GM21786 (cell line): ENCODE measurements around the gene KLHL17.
"Not testable (repeated sequence)": the region's sequence is repeated elsewhere in the genome, so short reads cannot be mapped to it uniquely, and the experiment has no call there.

Experiments used
- ATAC-seq: cut with Tn5 transposase; IDR thresholded peaks from one replicate; pipeline ENCODE4 v1.9.1; 2021; ENCODE audit not compliant: unreplicated experiment

Gene KLHL17

DNA sequence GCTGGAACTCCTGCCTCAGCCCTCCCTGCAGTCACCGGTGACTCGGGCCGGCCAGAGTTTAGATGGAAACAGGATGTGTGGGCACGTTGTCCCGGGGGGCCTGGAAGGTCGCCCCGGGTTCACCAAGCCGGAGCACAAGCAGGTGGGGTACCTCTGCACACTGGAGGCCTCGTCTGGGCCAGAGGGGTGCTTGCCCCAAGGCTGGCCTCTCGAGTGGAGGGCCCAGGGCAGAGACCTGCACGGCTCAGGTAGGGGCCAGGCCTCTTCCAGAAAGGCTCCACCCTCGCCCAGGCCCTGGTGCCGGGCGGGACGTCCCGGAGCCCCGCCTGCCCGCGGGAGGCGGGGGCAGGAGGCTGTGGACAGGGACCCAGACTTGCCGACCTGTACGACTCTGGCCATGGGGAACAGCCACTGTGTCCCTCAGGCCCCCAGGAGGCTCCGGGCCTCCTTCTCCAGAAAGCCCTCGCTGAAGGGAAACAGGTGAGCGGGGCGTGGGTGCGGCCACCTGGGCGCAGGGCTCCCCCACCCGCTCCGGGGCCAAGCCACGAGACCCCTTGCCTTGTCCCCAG lies 5.8 kb downstream of the KLHL17 start, which contains the start of gene PLEKHN1:
Gene PLEKHN1, plus strand, starts transcription at position 348 of the 569 bp plus-strand sequence. Its CDS starts 50 bp downstream, at position 398.
- ATAC-seq: peak; percentile 29

DNA sequence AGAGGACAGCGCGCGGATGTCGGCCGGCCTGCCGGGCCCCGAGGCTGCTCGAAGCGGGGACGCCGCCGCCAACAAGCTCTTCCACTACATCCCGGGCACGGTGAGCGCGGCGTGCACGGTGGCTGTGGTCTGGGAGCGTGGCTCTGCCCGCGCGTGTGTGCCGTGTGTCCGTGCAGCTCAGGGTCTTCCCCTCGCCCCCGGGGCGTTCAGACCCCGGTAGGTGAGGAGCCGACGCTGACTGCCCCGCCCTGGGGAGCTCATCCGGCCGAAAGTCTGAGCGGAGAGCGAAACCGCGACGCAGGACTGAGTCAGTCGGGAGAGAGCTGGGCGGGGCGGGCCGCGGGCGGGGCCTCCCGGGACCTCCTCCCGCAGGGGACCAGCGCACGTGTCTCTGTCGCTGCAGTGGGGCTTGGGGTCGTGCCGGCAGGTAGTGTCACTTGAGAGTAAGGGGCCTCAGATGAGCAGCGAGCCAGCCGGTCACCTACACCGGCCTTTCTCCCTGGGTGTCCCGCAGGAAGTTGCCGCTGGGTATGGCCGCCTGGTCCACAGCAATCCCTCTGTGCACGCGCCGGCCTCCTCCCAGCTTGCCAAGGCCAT lies 6.4 kb downstream of the KLHL17 start:
- ATAC-seq: peak; percentile 63

DNA sequence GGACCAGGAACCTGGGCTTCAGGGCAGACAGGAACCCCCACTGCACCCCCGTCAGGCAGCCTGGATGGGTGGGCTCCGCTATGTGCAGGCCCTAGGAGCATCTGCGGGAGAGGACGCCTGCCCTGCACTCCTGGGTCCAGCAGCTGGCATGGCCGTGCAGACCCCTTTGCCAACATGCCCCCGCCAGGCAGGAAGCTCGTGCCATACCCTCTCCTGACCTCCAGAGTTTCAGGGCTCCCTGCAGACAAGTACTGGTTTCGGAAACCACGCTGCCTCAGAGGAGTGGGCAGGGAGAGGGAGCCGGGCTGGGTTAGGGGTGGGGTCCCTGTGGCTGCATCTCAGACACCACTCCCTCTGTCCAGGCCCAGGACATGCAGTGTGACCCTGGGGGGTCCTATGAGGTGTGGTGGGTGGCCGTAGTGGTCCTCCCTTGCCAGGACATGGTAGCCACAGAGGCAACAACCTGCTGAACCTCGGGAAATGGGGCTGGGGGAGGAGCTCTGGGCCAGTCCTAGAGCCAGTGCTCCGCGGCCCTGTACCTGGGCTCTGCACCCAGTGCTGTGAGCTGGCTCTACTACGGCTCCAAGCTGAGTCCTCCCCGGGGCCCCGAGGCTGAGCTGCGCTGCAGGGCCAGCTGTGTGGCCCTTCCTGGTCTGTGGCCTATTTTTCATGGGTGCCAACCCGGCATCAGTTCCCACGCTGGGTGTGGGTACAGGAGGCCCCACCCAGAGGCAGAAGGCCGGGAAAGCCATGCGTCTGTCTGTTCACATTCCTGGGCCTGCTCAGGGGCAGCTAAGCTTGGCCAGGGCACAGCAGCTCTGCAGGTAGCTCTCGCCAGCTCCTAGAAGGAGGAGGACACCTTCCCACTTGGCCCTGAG lies 7.3 kb downstream of the KLHL17 start:
- no peak for ATAC-seq

DNA sequence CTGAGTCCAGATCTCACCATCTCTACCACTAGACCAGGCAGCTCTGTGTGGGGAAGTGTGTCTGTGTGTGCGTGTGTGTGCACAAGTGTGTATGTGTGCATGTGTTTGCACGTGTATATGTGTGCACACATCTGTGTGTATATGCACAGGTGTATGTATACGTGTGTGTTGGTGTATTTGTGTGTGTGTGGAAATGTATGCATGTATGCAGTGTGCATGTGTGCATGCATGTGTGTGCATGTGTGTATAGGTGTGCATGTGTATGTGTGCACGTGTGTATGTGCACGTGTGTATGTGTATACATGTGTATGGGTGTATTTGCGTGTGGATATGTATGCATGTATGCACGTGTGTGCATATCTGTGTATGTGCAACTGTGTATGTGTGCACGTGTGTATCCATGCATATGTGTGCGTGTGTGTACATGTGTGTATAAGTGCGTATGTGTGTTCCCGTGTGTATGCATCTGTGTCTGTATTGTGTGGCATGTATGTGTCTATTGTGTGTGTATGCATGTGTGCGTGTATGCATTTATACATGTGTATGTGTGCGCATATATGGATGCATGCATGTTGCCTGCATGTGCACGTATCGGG lies 9.0 kb downstream of the KLHL17 start:
- no peak for ATAC-seq

DNA sequence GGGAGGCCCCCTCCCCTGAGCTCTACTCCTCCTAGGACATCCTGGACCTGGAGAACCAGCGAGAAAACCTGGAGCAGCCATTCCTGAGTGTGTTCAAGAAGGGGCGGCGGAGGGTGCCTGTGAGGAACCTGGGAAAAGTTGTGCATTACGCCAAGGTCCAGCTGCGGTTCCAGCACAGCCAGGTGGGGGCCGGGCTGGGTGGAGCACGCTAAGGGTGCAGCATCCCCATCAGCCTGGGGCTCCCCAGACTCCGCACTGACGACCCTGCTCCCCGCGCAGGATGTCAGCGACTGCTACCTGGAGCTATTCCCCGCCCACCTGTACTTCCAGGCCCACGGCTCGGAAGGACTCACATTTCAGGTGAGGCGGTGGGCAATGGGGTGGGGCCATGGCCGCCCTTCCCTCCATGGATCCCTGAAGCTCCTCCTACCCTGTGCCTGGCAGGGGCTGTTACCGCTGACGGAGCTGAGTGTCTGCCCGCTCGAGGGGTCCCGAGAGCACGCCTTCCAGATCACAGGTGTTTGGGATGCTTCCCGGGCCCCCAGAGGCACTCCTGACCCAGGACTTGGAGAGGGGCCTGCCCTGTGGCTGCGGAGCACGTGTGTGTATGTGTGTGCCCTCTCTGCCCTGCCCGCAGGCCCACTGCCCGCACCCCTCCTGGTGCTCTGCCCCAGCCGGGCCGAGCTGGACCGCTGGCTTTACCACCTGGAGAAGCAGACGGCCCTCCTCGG lies 10.0 kb downstream of the KLHL17 start:
- ATAC-seq: no peak

DNA sequence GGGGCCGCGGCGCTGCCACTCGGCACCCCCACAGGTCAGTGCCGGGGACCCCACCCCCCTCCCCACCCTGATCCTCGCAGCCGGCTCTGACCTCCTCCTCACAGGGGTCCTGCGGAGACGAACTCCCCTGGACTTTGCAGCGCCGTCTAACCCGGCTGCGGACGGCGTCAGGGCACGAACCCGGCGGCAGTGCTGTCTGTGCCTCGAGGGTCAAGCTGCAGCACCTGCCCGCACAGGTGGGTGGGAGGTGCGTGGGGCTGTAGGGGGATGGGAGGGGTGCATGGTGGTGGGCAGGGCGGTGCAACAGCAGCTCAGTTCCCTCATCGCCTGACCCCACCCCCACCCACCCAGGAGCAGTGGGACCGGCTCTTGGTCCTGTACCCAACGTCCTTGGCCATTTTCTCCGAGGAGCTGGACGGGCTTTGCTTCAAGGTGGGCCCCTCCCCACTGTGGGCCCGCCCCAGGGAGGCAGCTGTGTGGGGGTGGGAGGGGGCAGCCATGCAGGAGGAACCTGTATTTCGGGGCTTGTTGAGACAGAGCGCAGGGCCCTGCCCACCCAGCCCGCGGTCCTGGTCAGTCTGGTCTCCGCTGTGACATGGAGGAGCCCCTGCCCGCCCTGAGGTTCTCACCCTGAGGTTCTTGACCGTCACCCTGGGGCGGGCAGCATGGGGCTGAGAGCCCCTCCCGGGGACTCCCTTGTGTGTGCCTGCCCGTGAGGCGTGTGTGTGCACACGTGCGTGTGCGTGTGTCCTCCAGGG lies 10.8 kb downstream of the KLHL17 start:
- ATAC-seq: no peak

DNA sequence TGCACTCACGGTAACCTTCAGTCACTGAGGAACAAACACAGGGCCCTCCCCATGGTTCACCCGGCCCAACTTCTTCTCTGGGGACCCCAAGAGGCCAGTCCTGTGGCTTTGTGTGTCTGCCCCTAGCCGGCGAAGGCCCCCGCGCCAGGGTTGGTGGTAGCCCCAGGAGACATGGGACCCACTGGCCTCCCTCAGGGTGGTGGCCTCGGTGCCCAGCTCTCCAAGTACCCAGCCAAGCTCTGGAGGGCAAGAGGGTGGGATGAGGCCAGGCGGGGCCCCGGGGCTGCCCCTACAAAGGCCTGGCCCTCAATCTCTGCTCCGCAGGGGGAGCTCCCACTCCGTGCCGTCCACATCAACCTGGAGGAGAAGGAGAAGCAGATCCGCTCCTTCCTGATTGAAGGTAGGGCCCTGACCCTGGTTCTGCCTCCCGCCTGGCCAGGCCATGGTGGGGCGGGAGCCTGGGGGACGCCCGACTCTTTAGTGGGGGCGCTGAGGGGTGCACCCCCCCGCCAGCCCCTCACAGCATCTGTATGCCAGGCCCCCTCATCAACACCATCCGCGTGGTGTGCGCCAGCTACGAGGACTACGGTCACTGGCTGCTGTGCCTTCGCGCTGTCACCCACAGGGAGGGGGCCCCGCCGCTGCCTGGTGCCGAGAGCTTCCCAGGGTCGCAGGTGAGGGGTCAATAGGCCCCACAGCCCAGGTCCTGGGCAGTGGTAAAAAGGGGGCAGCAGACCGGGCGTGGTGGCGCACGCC lies 11.5 kb downstream of the KLHL17 start:
- no peak for ATAC-seq

DNA sequence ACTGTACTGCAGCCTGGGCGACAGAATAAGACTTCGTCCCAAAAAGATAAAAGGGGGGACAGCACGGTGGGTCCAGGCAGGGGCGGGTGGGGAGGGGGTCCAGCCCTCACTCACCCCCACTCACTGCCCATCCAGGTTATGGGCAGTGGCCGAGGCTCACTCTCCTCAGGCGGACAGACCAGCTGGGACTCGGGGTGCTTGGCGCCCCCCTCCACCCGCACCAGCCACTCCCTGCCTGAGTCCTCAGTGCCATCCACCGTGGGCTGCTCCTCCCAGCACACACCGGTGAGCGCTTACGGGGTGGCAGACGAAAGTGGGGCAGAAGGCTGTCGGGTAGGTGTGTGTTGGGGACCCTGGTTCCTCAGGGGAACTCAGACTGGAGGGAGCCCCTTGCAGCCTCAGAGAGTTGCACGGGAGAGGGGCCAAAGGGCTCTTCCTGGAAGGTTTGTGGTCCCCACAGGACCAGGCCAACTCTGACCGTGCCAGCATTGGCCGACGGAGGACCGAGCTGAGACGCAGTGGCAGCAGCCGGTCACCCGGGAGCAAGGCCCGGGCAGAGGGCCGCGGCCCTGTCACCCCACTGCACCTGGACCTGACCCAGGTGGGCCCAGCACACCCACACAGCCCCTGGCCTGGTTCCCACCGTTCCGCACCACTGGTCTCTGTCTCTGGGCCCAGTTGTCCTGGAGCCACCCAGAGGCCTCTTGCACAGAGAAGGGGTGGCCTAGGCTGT lies 12.5 kb downstream of the KLHL17 start:
- ATAC-seq: no peak

DNA sequence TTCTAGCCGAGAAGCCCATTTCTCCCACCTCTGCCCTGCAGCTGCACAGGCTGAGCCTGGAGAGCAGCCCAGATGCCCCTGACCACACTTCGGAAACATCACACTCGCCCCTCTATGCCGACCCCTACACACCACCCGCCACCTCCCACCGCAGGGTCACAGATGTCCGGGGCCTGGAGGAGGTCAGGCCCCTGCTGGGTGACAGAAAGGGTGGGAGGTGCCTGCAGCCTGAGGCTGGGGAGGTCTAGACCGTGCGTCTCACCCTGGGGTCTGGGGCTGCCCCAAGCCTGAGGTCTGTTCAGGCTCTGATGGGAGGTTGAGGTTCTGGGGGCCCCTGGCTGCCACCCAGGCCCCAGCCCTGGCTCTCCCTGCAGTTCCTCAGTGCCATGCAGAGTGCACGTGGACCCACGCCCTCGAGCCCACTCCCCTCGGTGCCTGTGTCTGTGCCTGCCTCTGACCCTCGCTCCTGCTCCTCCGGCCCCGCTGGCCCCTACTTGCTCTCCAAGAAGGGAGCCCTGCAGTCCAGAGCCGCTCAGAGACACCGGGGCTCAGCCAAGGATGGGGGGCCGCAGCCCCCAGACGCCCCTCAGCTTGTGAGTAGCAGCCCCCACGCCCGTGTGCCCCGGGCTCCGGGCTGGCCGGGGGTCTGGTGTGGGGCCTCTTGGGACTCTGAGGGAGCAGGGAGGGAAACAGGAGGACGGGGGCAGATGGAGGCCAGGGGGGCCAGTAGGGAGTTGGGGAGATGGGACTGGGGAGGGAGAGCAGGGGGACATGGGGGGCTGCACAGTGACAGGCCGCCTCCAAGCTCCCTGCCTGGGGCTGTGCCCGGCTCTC lies 13.3 kb downstream of the KLHL17 start:
- ATAC-seq: no peak

DNA sequence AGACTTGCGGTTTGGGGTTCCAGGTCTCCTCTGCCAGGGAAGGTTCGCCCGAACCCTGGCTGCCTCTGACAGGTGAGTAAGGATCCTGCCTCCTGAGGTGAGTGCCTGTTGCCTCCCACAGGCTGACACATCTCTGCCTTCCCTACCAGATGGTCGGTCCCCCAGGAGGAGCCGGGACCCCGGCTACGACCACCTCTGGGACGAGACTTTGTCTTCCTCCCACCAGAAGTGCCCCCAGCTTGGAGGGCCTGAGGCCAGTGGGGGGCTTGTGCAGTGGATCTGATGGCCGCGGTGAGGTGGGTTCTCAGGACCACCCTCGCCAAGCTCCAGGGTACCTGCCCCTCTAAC lies 13.9 kb downstream of the KLHL17 start:
- ATAC-seq: no peak

DNA sequence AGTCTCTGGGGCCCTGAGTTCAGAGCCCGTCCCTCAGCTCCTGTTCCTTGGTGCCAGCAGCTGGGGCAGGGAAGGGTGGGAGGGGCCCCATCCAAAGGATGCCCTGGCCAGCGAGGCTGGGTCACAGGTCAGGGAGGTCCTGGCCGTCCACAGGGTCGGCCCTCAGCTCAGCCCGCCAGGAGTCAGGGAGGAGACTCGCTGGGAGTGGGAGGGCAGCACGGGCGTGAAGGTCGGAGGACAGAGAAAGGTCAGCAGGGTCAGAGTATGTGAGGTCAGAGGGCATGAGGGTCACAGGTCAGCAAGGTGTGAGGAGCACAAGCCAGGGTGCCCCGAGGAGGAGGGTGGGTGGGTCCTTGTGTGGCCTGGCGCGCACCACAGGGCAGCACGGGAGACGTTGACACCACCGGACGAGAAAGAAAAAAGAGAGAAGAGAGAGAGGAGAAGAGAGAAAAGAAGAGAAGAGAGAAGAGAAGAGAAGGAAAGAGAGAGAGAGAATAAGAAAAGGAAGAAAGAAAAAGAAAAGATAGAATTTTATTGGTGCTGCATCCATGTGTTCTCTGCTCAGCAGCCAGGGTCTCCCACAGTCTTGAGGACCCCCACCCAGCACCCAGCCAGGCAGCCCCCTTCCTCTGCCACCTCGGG lies 14.4 kb downstream of the KLHL17 start:
- ATAC-seq: no peak

DNA sequence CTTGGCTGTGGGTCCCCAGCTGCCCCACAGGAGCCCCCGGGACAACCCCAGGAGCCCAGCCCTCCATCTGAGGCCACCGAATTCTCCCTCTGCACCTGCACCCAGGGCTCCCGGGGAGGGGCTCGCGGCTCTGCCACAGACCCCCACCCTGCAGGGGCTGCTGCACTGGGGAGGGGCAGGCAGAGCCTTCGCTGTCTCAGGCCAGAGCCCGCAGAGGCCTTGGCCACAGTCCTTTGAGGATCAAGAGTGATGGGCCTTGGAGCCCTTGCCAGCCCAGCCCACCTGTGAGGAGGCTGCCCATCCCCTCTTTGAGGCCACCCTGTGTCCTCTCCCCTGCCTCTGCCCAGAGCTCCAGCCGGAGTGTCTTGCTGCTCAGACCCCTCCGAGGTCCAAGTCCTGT lies 15.0 kb downstream of the KLHL17 start:
- no peak for ATAC-seq

DNA sequence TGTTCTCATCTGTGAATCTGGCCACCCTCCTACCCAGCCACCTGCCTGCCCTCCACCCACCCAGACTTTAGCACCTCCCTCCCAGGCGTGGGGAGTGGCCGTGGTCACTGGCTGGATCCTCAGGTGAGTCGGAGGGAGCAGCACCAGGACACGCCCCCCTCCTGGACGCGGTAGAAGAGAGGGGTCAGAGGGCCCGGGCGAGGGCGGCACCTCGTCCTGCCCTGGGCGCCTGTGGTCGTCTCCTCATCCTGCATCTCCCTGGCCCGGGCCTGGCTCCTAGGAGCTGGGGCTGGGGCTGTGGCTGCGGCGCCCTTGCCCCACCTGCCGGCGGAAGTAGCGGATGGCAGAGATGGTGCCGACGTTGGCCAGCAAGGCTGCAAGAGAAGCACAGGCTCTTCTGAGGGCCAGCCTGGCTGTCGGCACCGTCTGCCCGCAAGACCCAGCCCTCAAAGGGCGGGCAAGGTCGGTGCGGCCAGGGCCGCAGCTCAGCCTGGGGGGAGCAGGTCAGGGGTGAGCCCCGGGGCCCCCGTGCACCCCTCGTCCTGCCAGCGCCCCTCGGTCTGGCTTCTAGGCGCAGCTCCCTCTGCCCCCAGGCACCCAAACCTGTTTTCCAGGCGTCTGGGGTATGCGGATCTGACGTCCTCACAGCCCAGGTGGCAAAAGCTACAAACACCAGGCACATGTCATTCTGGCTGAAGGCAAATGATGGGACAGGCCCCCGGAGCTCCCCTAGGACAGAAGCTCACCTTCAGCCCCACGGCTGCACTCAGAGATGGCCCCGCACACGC lies 15.7 kb downstream of the KLHL17 start:
- no peak for ATAC-seq

DNA sequence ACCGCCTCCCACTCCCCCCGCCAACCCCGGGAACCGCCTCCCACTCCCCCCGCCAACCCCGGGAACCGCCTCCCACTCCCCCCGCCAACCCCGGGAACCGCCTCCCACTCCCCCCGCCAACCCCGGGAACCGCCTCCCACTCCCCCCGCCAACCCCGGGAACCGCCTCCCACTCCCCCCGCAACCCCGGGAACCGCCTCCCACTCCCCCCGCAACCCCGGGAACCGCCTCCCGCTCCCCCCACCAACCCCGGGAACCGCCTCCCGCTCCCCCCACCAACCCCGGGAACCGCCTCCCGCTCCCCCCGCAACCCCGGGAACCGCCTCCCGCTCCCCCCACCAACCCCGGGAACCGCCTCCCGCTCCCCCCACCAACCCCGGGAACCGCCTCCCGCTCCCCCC lies 16.4 kb downstream of the KLHL17 start:
- ATAC-seq: not testable (repeated sequence)

DNA sequence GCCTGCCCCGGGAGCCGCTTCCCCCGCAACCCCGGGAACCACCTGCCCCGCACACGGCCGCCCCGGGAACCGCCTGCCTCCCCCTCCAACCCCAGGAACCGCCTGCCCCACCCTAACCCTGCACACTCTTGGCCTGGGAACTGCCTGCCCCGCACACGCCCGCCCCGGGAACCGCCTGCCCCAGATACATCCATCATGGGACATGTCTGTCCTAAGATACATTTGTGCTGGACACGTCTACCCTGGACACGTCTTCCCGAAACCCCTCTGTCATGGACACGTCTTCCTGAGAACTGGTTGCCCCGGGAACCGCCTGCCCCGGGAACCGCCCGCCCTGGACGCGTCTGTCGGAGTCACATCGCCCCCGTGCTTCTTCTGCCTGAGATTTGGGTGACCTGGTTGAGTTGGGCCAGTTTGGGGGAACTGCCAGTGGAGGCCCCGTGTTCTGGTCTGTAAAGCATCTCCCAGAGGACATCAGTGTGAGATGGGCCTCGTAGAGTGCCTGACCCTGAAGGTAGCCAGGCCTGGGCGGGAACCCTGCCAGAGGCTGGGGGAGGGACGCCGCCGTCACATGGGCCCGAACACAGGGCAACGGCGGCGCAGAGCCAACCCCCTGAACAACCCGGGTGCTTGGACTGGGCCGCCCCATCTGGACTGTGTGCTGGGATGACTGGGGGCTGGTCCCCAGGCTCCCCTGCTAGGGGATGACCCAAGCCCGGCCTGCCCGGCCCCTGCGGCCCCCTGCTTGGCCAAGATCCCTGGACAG lies 17.9 kb downstream of the KLHL17 start:
- ATAC-seq: no peak
